Skin epidermis (tissue), 12 donors: Measurements from ENCODE around the gene EFHC1.

Source experiments
- H3K27ac ChIP-seq, 21 experiments: fragments of 200-600 bp; sonication (generic) in 11 of 21; one replicate each; pipeline ENCODE4 v1.5.0; 2020; ENCODE audit warnings: mild to moderate bottlenecking in 3 of 21, inconsistent platforms in 2 of 21, moderate library complexity in 2 of 21
- H3K4me3 ChIP-seq, 7 experiments: fragments of 200-600 bp; sonication (generic) in 2 of 7; one replicate each; pipeline ENCODE4 v1.5.0; 2020; ENCODE audit warnings: inconsistent platforms in 2 of 7, mild to moderate bottlenecking in 2 of 7, moderate library complexity in 1 of 7

The EFHC1 gene

DNA sequence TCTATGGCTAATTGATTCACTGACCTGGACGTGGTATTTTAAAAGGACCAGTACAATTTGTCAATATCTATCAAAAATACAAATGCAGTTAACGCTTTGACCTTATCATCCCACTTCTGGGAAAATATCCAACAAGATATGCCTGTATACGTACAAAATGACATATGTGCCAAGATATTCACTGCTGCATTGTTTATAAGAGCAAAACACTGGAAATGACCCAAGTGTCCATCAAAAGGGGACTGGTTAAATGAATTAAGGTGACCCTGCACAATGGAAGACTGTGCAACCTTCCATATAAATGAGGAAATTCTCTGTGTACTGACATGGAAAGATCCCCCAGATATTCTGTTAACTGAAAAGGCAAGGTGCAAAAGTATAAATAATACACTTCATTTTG, 142.8 kb downstream of the EFHC1 start:
- no peak overlapping the region for H3K4me3 ChIP-seq
- no peak overlapping the region for H3K27ac ChIP-seq

DNA sequence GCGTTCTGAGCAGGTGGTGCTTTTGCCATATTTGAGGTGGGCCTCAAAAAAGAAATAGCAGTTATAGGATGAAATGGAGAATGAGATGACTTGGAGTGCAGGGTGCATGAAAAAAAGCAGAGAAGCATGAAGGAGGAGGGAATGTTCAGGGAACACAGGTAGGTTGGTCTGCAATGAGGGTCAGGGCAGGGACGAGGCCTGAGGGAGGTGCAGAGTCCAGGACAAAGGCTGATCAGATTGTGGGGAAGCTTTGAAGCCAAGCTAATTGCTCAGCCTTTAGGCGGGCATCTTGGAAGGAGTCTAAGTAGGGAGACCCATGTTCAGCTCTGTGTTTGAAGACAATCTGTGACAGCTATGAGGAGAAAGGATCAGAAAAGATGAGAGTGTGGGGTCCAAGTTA, 144.7 kb downstream of the EFHC1 start:
- no peak overlapping the region for H3K4me3 ChIP-seq
- H3K27ac ChIP-seq, result no peak overlapping the region

DNA sequence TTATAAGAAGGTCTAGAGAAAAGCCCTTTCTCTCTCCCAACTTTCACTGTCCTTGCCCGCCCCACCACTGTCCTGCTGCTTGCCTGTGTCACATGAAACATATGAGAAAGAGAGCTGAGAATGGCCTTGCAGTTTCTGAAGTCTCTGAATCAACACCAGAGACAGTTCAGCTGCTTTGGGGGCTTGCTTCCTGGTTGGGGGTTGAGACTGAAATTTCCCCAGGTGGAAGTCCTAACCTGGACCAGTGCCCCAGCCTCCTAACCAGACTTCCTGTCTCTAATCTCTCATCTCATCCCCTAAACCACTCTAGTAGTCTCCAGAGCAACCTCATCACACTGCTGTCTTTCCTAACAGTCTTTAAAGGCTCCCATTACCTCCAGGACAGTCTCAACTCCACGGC, 146.1 kb downstream of the EFHC1 start:
- peak overlapping the region in 4 of 21 experiments; percentile 25 to 63 (median 57) for H3K27ac ChIP-seq
- H3K4me3 ChIP-seq, result no peak overlapping the region

DNA sequence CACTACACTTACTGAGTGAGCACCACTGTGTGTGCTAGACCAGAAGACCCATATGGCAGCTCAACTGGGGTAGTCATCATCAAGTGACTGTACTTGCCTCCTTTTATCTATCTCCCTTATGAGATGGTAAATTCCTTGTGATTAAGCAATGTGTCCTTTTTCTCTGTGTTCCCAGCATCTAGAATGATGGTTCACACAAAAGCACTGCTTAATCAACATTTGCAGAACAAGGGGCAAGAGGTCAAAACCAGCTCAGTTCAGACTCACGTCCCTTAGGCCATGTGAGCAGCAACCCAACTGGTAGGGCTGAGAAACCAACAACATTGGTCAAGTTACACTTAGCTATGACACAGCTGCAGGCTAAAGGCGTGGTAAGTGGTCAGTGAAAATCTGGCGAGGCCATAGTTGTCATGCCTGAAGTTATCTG, 146.7 kb downstream of the EFHC1 start:
- H3K27ac ChIP-seq, result peak overlapping the region in 3 of 21 experiments; percentile 57 to 63 (median 57)
- H3K4me3 ChIP-seq, result no peak overlapping the region

DNA sequence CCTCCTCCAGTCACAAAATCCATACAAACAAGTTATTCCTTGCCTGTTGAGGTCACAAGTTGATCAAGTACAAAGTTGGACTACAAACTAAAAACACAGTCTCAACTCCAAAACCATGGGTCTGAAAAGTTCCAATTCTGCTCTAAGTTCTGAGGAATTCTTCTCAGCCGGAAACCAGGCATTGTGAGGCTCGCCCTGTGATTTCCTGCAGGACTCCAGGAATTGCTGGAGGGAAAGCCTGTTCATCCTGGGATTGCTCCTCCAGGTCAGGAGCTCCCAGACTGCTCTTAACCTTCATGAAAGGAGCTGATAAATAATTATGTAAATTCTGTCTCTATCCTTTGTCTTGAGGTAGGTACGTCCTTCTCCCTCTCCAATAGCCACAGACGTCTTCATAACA, 148.2 kb downstream of the EFHC1 start:
- H3K4me3 ChIP-seq, result no peak overlapping the region
- peak overlapping the region in 4 of 21 experiments; percentile 6 to 63 (median 22) for H3K27ac ChIP-seq

DNA sequence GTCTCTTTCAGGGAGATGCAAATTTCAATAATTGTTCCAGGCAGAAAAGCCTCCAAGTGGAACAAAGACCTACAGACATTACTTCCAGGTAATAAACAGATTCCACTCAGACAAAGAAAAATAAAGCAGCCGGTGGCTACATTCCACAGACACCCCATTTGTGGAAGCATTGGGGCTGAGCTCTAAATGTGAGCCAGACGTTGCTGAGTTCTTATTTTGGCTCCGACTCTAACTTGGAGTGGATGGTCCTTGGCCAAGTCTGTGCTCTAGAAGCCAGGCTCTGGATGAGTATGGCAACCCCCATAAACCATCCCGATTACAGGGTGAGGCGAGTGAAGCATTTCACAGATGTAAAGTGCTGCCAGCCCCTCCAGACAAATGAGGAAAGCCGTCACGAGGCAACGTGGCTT, 150.2 kb downstream of the EFHC1 start:
- H3K27ac ChIP-seq, result peak overlapping the region in 5 of 21 experiments; percentile 15 to 51 (median 45)
- no peak overlapping the region for H3K4me3 ChIP-seq

DNA sequence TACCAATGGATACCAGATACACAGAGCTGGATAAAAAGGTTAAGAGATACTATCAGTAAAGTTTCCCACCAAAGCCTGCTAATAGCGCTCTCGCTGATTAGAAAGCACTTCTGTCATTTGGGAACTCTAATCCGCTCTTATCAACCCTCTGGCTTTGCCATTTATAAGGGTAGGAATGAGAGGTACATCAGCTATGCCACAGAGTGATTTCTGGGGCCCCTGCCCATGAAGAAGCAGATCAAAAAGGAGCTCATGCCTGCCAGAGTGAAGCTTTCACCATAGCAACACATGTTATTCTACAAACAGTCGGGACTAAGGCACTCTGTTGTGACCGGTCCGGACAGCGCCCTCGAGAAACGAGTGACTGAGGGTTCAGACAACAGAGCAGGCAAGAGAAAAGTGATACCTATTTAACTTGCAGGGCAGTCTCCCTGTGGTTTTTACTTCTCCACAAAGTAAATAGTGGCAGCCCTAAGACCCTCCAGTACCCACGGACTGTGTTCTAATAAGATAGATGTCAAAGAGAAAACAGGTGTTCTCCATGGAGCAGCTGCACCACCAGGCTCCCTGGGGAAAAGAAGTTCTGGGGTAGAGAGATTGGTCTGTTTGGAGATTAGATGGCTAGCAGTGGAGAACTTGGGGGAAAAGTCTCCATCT, 151.1 kb downstream of the EFHC1 start:
- Histone ChIP-seq H3K27ac (peak overlapping the region in 4 of 21 experiments; percentile 15 to 51 (median 36)), H3K4me3 (no peak overlapping the region)

DNA sequence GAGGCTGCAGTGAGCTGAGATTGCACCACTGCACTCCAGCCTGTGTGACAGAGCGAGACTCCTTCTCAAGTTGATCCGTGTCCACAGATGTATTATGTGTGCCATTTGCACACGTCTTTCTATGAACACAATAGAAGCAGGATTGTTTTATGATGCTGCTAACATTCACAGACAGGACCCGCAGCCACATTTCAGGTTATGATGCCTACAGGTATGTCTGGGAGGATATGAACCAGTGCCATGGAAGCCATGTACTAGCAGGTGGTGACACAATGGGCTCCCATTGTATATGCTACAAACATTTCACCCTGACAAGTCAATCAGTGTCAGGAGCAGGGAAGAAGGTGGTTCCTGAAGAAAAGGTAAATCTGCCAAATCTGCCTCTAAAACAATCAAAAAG, 152.4 kb downstream of the EFHC1 start:
- H3K27ac ChIP-seq, result peak overlapping the region in 7 of 21 experiments; percentile 33 to 99 (median 49)
- H3K4me3 ChIP-seq, result no peak overlapping the region

DNA sequence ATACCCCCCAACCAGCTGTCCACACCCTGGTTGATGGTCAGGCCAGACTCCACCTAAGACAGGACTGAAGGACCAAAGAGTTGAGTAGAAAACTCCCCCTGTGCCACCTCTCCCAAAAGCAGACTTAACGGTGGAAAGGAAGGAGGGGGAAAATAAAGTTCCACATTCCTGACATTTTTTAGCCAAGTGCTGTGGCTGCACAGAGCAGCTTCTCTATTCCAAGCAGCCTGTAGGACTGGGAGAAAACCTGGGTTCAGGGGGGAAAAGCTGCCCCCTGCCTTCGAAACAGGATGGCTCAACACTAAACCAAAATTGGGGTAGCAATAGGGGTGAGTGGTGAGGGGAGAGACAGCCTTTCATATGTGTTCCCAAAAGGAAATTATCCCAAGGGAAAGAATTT, 153.2 kb downstream of the EFHC1 start:
- Histone ChIP-seq H3K27ac (peak overlapping the region in 13 of 21 experiments; percentile 1 to 99 (median 49)), H3K4me3 (no peak overlapping the region)
